ENCODE data around the gene SNRNP48. TPM values are rescaled to one million over a fixed set of nuclear protein-coding genes. Genes with fewer than 3 reads are reported as not detected.

The SNRNP48 gene
- total RNA-seq, 2 donors from 2014 or later: 6.8 to 9.6 TPM

DNA sequence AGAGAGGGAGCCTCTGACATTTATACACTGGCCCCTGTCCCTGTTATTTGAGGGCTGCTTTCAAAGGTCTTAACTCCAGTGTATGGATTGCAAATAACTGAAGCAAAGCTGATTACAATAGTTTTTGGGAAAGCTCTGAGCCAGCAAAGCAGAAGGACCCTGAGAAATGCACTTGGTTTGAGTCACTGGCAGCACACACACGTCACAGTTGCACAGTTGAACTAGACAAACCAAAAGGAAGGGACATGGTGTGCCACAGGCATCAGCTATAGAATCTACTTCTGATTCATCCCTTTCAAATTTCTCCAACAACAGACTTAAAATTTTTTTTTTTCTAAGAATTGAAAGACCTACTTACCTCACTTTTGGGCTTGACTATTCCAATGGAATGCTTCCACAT lies 56.4 kb downstream of the SNRNP48 start:
- Mint-ChIP-seq H3K4me1 (peaks cover 2% of the 10 kb centered on the region), H3K4me3 (no peak overlapping the region), H3K27me3 (peaks cover 21% of the 10 kb centered on the region), H3K27ac (no peak overlapping the region), H3K36me3 (ENCODE audit: low read depth) (peaks cover 2% of the 10 kb centered on the region)
- ATAC-seq (no peak), DNase-seq (no peak)
- no peaks in the 10 kb centered on the region for H3K9me3 ChIP-seq (ENCODE audit: control insufficient read depth, low read length, poor library complexity, severe bottlenecking)

DNA sequence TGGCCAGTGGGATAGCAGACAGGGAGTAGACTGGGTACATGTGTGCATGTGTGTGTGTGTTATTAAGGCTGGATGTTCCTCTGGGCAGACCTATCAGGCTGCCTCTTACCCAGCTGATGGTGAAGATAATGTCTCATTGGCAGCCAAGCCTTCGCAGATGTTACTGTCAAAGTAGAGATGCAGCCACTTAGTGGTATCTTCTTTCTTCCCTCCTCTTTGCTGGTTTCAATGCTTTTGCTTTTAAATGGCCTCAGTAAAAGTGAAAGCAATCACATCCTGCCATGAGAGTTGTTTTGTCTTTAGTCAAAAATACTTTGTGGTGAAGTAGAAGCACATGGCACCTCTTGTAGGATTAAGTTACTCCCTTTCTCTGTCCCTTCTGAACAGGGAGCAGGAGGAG lies 57.5 kb downstream of the SNRNP48 start:
- no peak overlapping the region for H3K4me3 Mint-ChIP-seq
- H3K27me3 Mint-ChIP-seq: peaks cover 21% of the 10 kb centered on the region
- H3K36me3 Mint-ChIP-seq (ENCODE audit: low read depth): peaks cover 2% of the 10 kb centered on the region
- no peak overlapping the region for H3K27ac Mint-ChIP-seq
- peaks cover 2% of the 10 kb centered on the region for H3K4me1 Mint-ChIP-seq
- no peak for ATAC-seq
- DNase-seq: no peak
- H3K9me3 ChIP-seq (ENCODE audit: control insufficient read depth, low read length, poor library complexity, severe bottlenecking): no peaks in the 10 kb centered on the region

DNA sequence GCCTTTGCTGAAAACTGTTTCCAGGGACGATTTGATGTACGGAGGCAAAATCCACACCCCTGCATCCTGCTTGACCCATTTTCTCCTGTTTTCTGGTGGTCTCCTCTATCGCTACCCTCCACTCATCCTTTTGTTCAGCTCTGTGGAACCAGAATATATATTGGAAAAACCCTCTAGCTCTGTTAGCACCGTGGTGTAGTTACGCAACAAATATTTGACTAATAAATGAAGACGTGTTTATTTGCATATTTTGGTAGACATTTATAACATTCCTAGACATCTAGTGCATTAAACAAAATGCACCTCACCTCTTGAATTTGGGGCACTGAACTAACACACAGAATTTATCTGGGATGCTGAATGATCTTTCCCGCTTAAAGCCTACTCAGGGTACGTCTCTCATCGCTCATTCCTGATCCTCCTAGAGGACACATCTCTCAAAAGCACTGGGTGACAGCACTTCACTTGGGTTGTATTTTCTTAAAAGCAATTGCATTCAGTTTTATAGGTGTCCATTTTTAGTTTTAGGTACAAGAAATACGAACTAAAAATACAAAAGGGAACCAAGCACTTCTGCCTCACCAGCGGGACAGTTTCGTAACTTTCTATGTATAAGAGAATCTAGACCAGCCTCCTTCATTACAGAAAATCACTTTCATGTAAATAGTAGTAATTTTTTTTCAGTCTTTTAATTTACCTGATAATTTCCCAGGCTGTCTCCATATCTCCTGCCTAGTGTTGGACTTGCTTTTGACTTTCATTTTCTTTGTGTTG lies 59.2 kb downstream of the SNRNP48 start:
- no peak for ATAC-seq
- peaks cover 2% of the 10 kb centered on the region for H3K4me1 Mint-ChIP-seq
- H3K27ac Mint-ChIP-seq: no peak overlapping the region
- no peak for DNase-seq
- H3K4me3 Mint-ChIP-seq: no peak overlapping the region
- H3K9me3 ChIP-seq (ENCODE audit: control insufficient read depth, low read length, poor library complexity, severe bottlenecking): no peaks in the 10 kb centered on the region
- H3K36me3 Mint-ChIP-seq (ENCODE audit: low read depth): peaks cover 2% of the 10 kb centered on the region
- H3K27me3 Mint-ChIP-seq: peaks cover 30% of the 10 kb centered on the region

DNA sequence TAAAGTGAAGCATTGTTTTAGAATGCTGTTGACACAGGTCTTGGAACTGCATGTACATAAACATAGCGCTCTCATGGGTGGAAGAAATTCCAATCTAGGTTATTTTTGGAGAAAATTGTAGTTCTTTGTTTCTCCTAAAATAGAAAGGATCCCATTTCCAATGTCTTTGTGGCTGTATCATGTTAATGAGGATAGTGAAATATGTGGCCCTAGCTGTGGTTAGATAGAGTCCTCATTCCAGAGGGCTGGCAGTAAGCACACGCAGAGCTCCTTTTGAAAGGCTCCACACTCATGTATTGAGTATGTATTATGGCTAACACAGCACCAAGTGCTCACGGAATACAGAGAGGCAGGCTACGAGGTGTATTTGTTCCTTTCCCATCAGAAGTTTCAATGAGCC lies 60.9 kb downstream of the SNRNP48 start:
- Mint-ChIP-seq H3K27me3 (peaks cover 24% of the 10 kb centered on the region), H3K4me3 (no peak overlapping the region), H3K36me3 (ENCODE audit: low read depth) (peaks cover 2% of the 10 kb centered on the region), H3K4me1 (peaks cover 2% of the 10 kb centered on the region), H3K27ac (no peak overlapping the region)
- H3K9me3 ChIP-seq (ENCODE audit: control insufficient read depth, low read length, poor library complexity, severe bottlenecking): no peaks in the 10 kb centered on the region
- no peak for DNase-seq
- no peak for ATAC-seq

DNA sequence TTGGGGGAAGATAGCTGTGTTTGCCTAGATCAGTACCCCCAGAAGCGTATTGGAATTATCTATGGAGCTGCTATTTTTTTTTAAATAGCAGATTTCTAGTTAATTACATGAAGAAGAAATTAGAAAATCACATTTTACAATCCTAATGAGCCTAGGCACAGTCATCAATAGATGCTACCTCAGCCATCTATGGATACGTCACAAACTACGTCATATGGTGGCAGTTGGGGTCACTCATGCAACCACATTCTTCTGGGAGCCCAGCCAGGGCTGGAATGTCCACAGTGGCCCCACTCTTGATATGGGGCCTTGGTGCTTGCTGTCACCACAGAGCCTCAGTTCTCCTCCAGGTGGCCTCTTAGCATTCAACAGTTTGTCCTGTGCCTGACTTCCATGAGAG lies 63.0 kb downstream of the SNRNP48 start:
- H3K4me1 Mint-ChIP-seq: peaks cover 2% of the 10 kb centered on the region

DNA sequence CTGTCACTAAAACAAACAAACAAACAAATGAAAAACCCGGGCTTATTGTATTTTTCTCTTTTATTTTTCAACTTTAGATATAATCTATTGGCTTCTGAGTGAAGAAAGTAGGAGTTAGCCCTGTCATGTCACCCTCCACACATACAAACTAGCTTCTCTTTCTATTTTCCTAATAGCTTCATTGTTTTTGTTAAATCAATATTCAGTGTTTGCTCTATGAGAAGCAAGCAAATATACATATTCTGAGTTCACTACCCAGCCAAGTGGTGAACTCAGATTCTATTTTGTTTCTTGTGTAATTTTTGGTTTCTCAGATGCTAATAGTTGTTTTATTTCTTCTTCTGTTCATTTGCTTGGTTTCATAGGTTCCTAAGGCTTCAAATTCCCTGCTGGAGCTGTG lies 66.4 kb downstream of the SNRNP48 start:
- H3K4me3 Mint-ChIP-seq: no peak overlapping the region
- H3K36me3 Mint-ChIP-seq (ENCODE audit: low read depth): no peaks in the 10 kb centered on the region

More for the DNA sequence above, 63.0 kb downstream of the SNRNP48 start:
- peaks cover 39% of the 10 kb centered on the region for H3K27me3 Mint-ChIP-seq
- no peak overlapping the region for H3K4me3 Mint-ChIP-seq
- ATAC-seq (no peak), DNase-seq (no peak)
- no peak overlapping the region for H3K27ac Mint-ChIP-seq
- H3K9me3 ChIP-seq (ENCODE audit: control insufficient read depth, low read length, poor library complexity, severe bottlenecking): no peaks in the 10 kb centered on the region
- peaks cover 2% of the 10 kb centered on the region for H3K36me3 Mint-ChIP-seq (ENCODE audit: low read depth)

GRCh38 chr6:7658543-7658942 lies 68.5 kb downstream of the SNRNP48 start:
- no peak overlapping the region for H3K4me3 Mint-ChIP-seq
- DNase-seq: no peak
- H3K27me3 Mint-ChIP-seq: peaks cover 67% of the 10 kb centered on the region
- no peaks in the 10 kb centered on the region for H3K4me1 Mint-ChIP-seq
- no peak overlapping the region for H3K27ac Mint-ChIP-seq
- H3K9me3 ChIP-seq (ENCODE audit: control insufficient read depth, low read length, poor library complexity, severe bottlenecking): no peaks in the 10 kb centered on the region
- H3K36me3 Mint-ChIP-seq (ENCODE audit: low read depth): peaks cover 2% of the 10 kb centered on the region
- ATAC-seq: no peak

More for the DNA sequence above, 66.4 kb downstream of the SNRNP48 start:
- ATAC-seq: no peak
- Mint-ChIP-seq H3K27me3 (peaks cover 57% of the 10 kb centered on the region), H3K27ac (no peak overlapping the region), H3K4me1 (no peaks in the 10 kb centered on the region)
- no peaks in the 10 kb centered on the region for H3K9me3 ChIP-seq (ENCODE audit: control insufficient read depth, low read length, poor library complexity, severe bottlenecking)
- DNase-seq: no peak

DNA sequence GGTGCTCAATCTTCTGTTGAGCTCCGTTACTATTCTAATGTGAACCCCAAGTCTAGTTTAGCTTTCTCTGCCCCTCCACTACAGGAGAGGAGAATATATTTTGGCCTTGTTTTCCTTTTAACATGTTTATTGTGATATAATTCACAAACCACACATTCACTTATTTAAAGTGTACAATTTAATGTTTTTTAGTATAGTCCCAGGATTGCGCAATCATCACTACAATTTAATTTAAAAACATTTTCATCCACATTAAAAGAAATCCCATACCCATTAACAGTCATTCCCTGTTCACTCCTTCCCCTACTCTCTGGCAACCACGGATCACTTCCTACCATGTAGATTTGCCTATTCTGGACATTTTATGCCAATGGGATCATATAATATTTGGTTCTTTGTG lies 71.4 kb downstream of the SNRNP48 start:
- Mint-ChIP-seq H3K4me3 (no peak overlapping the region), H3K27ac (no peak overlapping the region), H3K27me3 (peaks cover 56% of the 10 kb centered on the region), H3K36me3 (ENCODE audit: low read depth) (peaks cover 2% of the 10 kb centered on the region), H3K4me1 (no peaks in the 10 kb centered on the region)
- H3K9me3 ChIP-seq (ENCODE audit: control insufficient read depth, low read length, poor library complexity, severe bottlenecking): no peaks in the 10 kb centered on the region
- DNase-seq: no peak
- no peak for ATAC-seq

Other genes starting within 250 kb of the SNRNP48 start
- under 1 TPM; 0.57 to 0.60 TPM for gene CAGE1, start 200.5 kb upstream of the SNRNP48 start, total RNA-seq
- 10 to 100 TPM; 45.1 to 55.6 TPM for gene RIOK1, start 200.4 kb upstream of the SNRNP48 start, total RNA-seq
- under 1 TPM in 1 of 2 donors, not detected in 1; 0.05 TPM for gene DSP, start 48.5 kb upstream of the SNRNP48 start, total RNA-seq
- gene BMP6, start 135.9 kb downstream of the SNRNP48 start, total RNA-seq: 10 to 100 TPM in 1 of 2 donors, under 1 TPM in 1; 0.45 to 16.8 TPM

All from T-helper 17 cell (primary cell).